Medulla oblongata (tissue), 1 donor: Measurements from ENCODE around the gene PLPP7.
A peak's percentile ranks its signal among the peaks of the same experiment; 100 is the strongest.
"Not testable (repeated sequence)": the region's sequence is repeated elsewhere in the genome, so short reads cannot be mapped to it uniquely, and the experiment has no call there.

Experiments
- DNase-seq: peaks from one replicate; pipeline ENCODE4 v3.0.0-alpha.2; 2015; ENCODE audit errors: extremely low spot score

Gene PLPP7

GRCh38 chr9:131289301-131290035, at the start of gene PLPP7:
PLPP7 (plus strand) TSS chr9:131289723; CDS start chr9:131289998, 275 bp downstream.
- peak; percentile 88 for DNase-seq

GRCh38 chr9:131240047-131240921, 49.2 kb upstream of the PLPP7 start:
- DNase-seq = no peak

- not testable (repeated sequence) for DNase-seq
Measured at GRCh38 chr9:131244331-131244730, 45.2 kb upstream of the PLPP7 start.

- no peak for DNase-seq
Measured at GRCh38 chr9:131246618-131247017, 42.9 kb upstream of the PLPP7 start.

GRCh38 chr9:131252120-131252519, 37.4 kb upstream of the PLPP7 start:
- DNase-seq = no peak

GRCh38 chr9:131253891-131254491, 35.5 kb upstream of the PLPP7 start:
- peak; percentile 79 for DNase-seq

GRCh38 chr9:131254626-131255025, 34.9 kb upstream of the PLPP7 start:
- no peak for DNase-seq

- DNase-seq = no peak
Measured at GRCh38 chr9:131255676-131256197, 33.8 kb upstream of the PLPP7 start.

GRCh38 chr9:131257266-131258025, 32.1 kb upstream of the PLPP7 start:
- no peak for DNase-seq

GRCh38 chr9:131258186-131258585, 31.3 kb upstream of the PLPP7 start:
- DNase-seq = no peak

GRCh38 chr9:131258698-131259431, 30.7 kb upstream of the PLPP7 start:
- DNase-seq = no peak

- no peak for DNase-seq
Measured at GRCh38 chr9:131259432-131259898, 30.1 kb upstream of the PLPP7 start.

- no peak for DNase-seq
Measured at GRCh38 chr9:131259916-131260597, 29.5 kb upstream of the PLPP7 start.

- no peak for DNase-seq
Measured at GRCh38 chr9:131260751-131261452, 28.6 kb upstream of the PLPP7 start.

GRCh38 chr9:131262327-131263032, 27.0 kb upstream of the PLPP7 start:
- DNase-seq = no peak

GRCh38 chr9:131263033-131263343, 26.5 kb upstream of the PLPP7 start:
- not testable (repeated sequence) for DNase-seq

GRCh38 chr9:131263701-131264100, 25.8 kb upstream of the PLPP7 start:
- no peak for DNase-seq

- DNase-seq = no peak
Measured at GRCh38 chr9:131264231-131264630, 25.3 kb upstream of the PLPP7 start.
